Effector memory CD4-positive, alpha-beta T cell (primary cell): Measurements from ENCODE around the gene TRIM56.
"Not testable (repeated sequence)": the region's sequence is repeated elsewhere in the genome, so short reads cannot be mapped to it uniquely, and the experiment has no call there.

Experiments
- DNase-seq, 3 donors: peaks; one replicate each; pipeline ENCODE4 v3.0.0-alpha.2; 2020
- H3K27ac ChIP-seq: 2 replicates; pipeline ENCODE4 v1.7.0; 2013; ENCODE audit warnings: mild to moderate bottlenecking, low read length, moderate library complexity; ENCODE audit not compliant: insufficient read depth, poor library complexity, severe bottlenecking
- H3K27me3 ChIP-seq: replicated peaks from 2 replicates; pipeline ENCODE4 v1.7.0; 2013; ENCODE audit warnings: mild to moderate bottlenecking, low read length; ENCODE audit not compliant: insufficient read depth, control insufficient read depth, poor library complexity, severe bottlenecking
- H3K36me3 ChIP-seq: 2 replicates; pipeline ENCODE4 v1.7.0; 2013; ENCODE audit warnings: mild to moderate bottlenecking, low read length, moderate library complexity; ENCODE audit not compliant: control insufficient read depth, insufficient read depth
- H3K4me1 ChIP-seq: 2 replicates; pipeline ENCODE4 v1.7.0; 2013; ENCODE audit warnings: low read length, mild to moderate bottlenecking; ENCODE audit not compliant: control insufficient read depth, insufficient read depth, poor library complexity, severe bottlenecking
- H3K4me3 ChIP-seq: 2 replicates; pipeline ENCODE4 v1.7.0; 2013; ENCODE audit warnings: low read length, low read depth, mild to moderate bottlenecking; ENCODE audit not compliant: insufficient read depth, poor library complexity, severe bottlenecking
- H3K9me3 ChIP-seq: 2 replicates; pipeline ENCODE4 v1.7.0; 2013; ENCODE audit warnings: mild to moderate bottlenecking, low read length, moderate library complexity; ENCODE audit not compliant: control insufficient read depth

Gene TRIM56

GRCh38 chr7:101088858-101089529 is 3.7 kb downstream of the TRIM56 start:
- Histone ChIP-seq H3K36me3 (peaks cover 32% of the 10 kb centered on the region), H3K4me1 (peaks cover 14% of the 10 kb centered on the region), H3K27me3 (no peaks in the 10 kb centered on the region), H3K27ac (no peak overlapping the region), H3K9me3 (no peaks in the 10 kb centered on the region), H3K4me3 (no peak overlapping the region)
- no peak for DNase-seq

- H3K9me3 ChIP-seq, result no peaks in the 10 kb centered on the region
Observed at GRCh38 chr7:101089876-101090275, 4.6 kb downstream of the TRIM56 start.

GRCh38 chr7:101092266-101092905 is 7.1 kb downstream of the TRIM56 start:
- not testable (repeated sequence) for H3K27me3 ChIP-seq, H3K4me3 ChIP-seq, DNase-seq, H3K4me1 ChIP-seq, H3K27ac ChIP-seq, H3K9me3 ChIP-seq
- peaks cover 27% of the 10 kb centered on the region for H3K36me3 ChIP-seq

More at GRCh38 chr7:101089876-101090275, 4.6 kb downstream of the TRIM56 start:
- H3K36me3 ChIP-seq, result peaks cover 32% of the 10 kb centered on the region
- no peaks in the 10 kb centered on the region for H3K27me3 ChIP-seq
- no peak overlapping the region for H3K4me3 ChIP-seq
- DNase-seq, result no peak
- H3K4me1 ChIP-seq, result peaks cover 12% of the 10 kb centered on the region
- no peak overlapping the region for H3K27ac ChIP-seq

GRCh38 chr7:101093906-101094305 is 8.6 kb downstream of the TRIM56 start:
- DNase-seq, result no peak
- no peak overlapping the region for H3K27ac ChIP-seq

GRCh38 chr7:101094376-101094775 is 9.1 kb downstream of the TRIM56 start:
- Histone ChIP-seq H3K4me1 (no peaks in the 10 kb centered on the region), H3K27me3 (no peaks in the 10 kb centered on the region), H3K4me3 (no peak overlapping the region), H3K36me3 (peaks cover 7% of the 10 kb centered on the region), H3K9me3 (no peaks in the 10 kb centered on the region), H3K27ac (no peak overlapping the region)
- DNase-seq, result no peak

More at GRCh38 chr7:101093906-101094305, 8.6 kb downstream of the TRIM56 start:
- no peaks in the 10 kb centered on the region for H3K27me3 ChIP-seq
- no peaks in the 10 kb centered on the region for H3K4me1 ChIP-seq
- peaks cover 12% of the 10 kb centered on the region for H3K36me3 ChIP-seq
- no peaks in the 10 kb centered on the region for H3K9me3 ChIP-seq
- no peak overlapping the region for H3K4me3 ChIP-seq

GRCh38 chr7:101094791-101095375 is 9.6 kb downstream of the TRIM56 start:
- H3K36me3 ChIP-seq, result peaks cover 2% of the 10 kb centered on the region
- H3K27me3 ChIP-seq, result no peaks in the 10 kb centered on the region
- DNase-seq, result no peak
- H3K4me3 ChIP-seq, result no peak overlapping the region
- no peak overlapping the region for H3K27ac ChIP-seq
- H3K4me1 ChIP-seq, result no peaks in the 10 kb centered on the region
- no peaks in the 10 kb centered on the region for H3K9me3 ChIP-seq

- DNase-seq, result no peak
Observed at GRCh38 chr7:101096331-101096956, 11.2 kb downstream of the TRIM56 start.

GRCh38 chr7:101096957-101097347 is 11.7 kb downstream of the TRIM56 start:
- no peaks in the 10 kb centered on the region for H3K27me3 ChIP-seq
- DNase-seq, result no peak
- no peaks in the 10 kb centered on the region for H3K36me3 ChIP-seq
- H3K9me3 ChIP-seq, result no peaks in the 10 kb centered on the region
- H3K27ac ChIP-seq, result no peak overlapping the region
- no peaks in the 10 kb centered on the region for H3K4me1 ChIP-seq
- no peak overlapping the region for H3K4me3 ChIP-seq

More at GRCh38 chr7:101096331-101096956, 11.2 kb downstream of the TRIM56 start:
- no peak overlapping the region for H3K27ac ChIP-seq
- H3K27me3 ChIP-seq, result no peaks in the 10 kb centered on the region
- no peaks in the 10 kb centered on the region for H3K36me3 ChIP-seq
- no peaks in the 10 kb centered on the region for H3K9me3 ChIP-seq
- H3K4me3 ChIP-seq, result no peak overlapping the region
- H3K4me1 ChIP-seq, result no peaks in the 10 kb centered on the region

GRCh38 chr7:101097561-101097960 is 12.3 kb downstream of the TRIM56 start:
- Histone ChIP-seq H3K9me3 (no peaks in the 10 kb centered on the region), H3K36me3 (no peaks in the 10 kb centered on the region), H3K27me3 (no peaks in the 10 kb centered on the region), H3K4me1 (no peaks in the 10 kb centered on the region), H3K27ac (no peak overlapping the region), H3K4me3 (no peak overlapping the region)
- DNase-seq, result no peak
